Right lobe of liver (tissue), 6 donors: ENCODE measurements around the gene TLN1. TPM values are rescaled to one million over a fixed set of nuclear protein-coding genes. Genes with fewer than 3 reads are reported as not detected.

Experiments used
- ATAC-seq, 4 donors: fragments of 200-7000 bp; cut with Tn5 transposase; one replicate each; pipeline ENCODE4 v1.9.1; 2020; ENCODE audit warnings: mild to moderate bottlenecking in 4 of 4, moderate library complexity in 4 of 4
- DNase-seq, 3 donors: peaks; one replicate each; pipeline ENCODE4 v3.0.0-alpha.2; 2020
- H3K27ac ChIP-seq, 3 donors: fragments of 200-600 bp; one replicate each; pipeline ENCODE4 v1.8.0; 2022
- H3K27me3 ChIP-seq, 2 donors: fragments of 200-600 bp; one replicate each; pipeline ENCODE4 v1.8.0; 2022
- H3K36me3 ChIP-seq, 4 donors: fragments of 200-600 bp; sonication (generic) in 1 of 4; one replicate each; pipeline versions ENCODE4 v1.5.1 to v1.8.0; 2017 to 2022; ENCODE audit warnings: control low read depth in 1 of 4
- H3K4me1 ChIP-seq, 4 donors: fragments of 200-600 bp; sonication (generic) in 1 of 4; one replicate each; pipeline versions ENCODE4 v1.5.1 to v1.8.0; 2017 to 2022; ENCODE audit warnings: control low read depth in 1 of 4
- H3K4me3 ChIP-seq, 3 donors: fragments of 200-600 bp; one replicate each; pipeline ENCODE4 v1.8.0; 2022
- H3K9me3 ChIP-seq, 4 donors: fragments of 200-600 bp; sonication (generic) in 1 of 4; one replicate each; pipeline versions ENCODE4 v1.5.1 to v1.8.0; 2017 to 2022; ENCODE audit warnings: control low read depth in 1 of 4
- POLR2A ChIP-seq: fragments of 450-650 bp; IDR thresholded peaks from one replicate; pipeline ENCODE4 v1.6.1; 2017; ENCODE audit warnings: antibody characterized with exemption, mild to moderate bottlenecking
- WGBS: methylation state at CpG from one replicate; pipeline ENCODE4 v1.1.6; 2018; ENCODE audit warnings: low coverage, low lambda C conversion rate; ENCODE audit not compliant: insufficient coverage; ENCODE audit errors: missing lambda C conversion rate; 5-methylcytosine and 5-hydroxymethylcytosine counted together
- intact Hi-C, 2 donors: fragments of 100-400 bp; cut with DNase I; formaldehyde crosslinking; loops; one replicate each; pipeline versions ENCODE4 v1.11.2 to v1.14.1; 2022
- total RNA-seq, 6 experiments: library from RNA; depleted of rRNA in 2 of 6; stranded (reverse); fragments of >200 nt in 2 of 6; fragmentation: NEBNext Ultra II Directional in 3 of 6; extraction: Animal tissue kit (Norgen Biotek cat#: 25700) in 3 of 6; gene quantifications; one replicate each; pipeline versions ENCODE4 v1.1.0 to v1.2.4, GENCODE V29; 2016 to 2023
- TF ChIP-seq, protein P1 (sequence below), 4 donors: fragments of 200-600 bp in 3 of 4; fragments of 450-650 bp in 1 of 4; IDR thresholded peaks; one replicate each; pipeline versions ENCODE4 v1.5.1 to v1.8.0; 2016 to 2022; ENCODE audit warnings: antibody characterized with exemption in 4 of 4, mild to moderate bottlenecking in 2 of 4
- donor health status: DM: no; HTN: yes; CAD: no.
- donor health status: DM: no; HTN: no; CAD: no.
- donor health status: DM: no; HTN: no; CAD: no.
- donor health status: DM: no; HTN: yes; CAD: no.
- donor health status: DM: no; HTN: yes; CAD: no.

Gene TLN1
- total RNA-seq, 6 experiments from 2014 or later, result 103 to 168 (median 128) TPM

DNA sequence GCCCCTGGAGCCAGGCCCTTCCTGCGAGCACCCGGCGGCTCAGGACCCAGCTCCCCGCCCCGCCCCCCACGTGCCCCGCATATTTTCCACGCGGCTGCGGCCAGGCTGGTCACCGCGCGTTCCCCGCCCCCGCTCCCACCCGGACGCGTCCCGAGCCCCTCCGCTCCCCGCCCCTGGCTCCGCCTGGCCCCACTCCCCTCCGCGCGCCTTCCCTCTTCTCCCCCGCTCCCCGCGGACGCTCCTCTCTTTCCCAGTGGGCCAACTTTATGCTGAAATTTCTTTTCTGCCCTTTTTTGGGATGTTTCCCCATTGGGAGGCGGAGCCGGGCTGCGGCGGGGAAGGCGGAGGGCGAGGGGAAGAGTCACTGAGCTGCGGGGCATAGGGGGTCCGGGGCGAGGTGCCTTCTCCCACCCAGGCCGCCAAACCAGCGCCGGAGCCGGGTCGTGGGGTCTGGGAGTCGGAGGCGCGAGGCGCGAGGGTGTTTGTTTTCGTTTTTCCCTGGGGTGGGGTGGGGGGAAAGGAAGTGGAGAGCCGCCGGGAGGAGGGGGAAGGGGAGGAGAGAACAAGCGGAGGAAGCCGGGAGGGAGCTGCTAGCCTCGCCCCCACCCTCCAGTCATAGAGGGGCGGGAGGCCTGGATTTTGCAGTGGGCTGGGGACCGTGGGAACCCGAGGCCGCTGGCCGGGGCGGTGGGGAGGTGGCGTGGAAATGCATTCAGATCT, 41.2 kb downstream of the TLN1 start:
- intact Hi-C loops, result no loop called here
- Histone ChIP-seq H3K9me3 (no peaks in the 10 kb centered on the region), H3K4me3 (peak overlapping the region; percentile 57 to 68 (median 63)), H3K4me1 (peaks cover 0 to 2% (median 0%) of the 10 kb centered on the region in 4 donors), H3K27me3 (no peaks in the 10 kb centered on the region), H3K27ac (peak overlapping the region; percentile 62 to 80 (median 71)), H3K36me3 (peaks cover 0 to 2% (median 0%) of the 10 kb centered on the region in 4 donors)
- 1% methylated on average over 35 of the region's 61 CpGs for WGBS
- ATAC-seq (peak; percentile 70 to 79 (median 74)), DNase-seq (peak; percentile 63 to 70 (median 68))
- peak; percentile 23 for TF ChIP-seq POLR2A
- TF ChIP-seq, protein P1, sequence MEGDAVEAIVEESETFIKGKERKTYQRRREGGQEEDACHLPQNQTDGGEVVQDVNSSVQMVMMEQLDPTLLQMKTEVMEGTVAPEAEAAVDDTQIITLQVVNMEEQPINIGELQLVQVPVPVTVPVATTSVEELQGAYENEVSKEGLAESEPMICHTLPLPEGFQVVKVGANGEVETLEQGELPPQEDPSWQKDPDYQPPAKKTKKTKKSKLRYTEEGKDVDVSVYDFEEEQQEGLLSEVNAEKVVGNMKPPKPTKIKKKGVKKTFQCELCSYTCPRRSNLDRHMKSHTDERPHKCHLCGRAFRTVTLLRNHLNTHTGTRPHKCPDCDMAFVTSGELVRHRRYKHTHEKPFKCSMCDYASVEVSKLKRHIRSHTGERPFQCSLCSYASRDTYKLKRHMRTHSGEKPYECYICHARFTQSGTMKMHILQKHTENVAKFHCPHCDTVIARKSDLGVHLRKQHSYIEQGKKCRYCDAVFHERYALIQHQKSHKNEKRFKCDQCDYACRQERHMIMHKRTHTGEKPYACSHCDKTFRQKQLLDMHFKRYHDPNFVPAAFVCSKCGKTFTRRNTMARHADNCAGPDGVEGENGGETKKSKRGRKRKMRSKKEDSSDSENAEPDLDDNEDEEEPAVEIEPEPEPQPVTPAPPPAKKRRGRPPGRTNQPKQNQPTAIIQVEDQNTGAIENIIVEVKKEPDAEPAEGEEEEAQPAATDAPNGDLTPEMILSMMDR (IDR thresholded peaks at IDR 0.05), result no peak

DNA sequence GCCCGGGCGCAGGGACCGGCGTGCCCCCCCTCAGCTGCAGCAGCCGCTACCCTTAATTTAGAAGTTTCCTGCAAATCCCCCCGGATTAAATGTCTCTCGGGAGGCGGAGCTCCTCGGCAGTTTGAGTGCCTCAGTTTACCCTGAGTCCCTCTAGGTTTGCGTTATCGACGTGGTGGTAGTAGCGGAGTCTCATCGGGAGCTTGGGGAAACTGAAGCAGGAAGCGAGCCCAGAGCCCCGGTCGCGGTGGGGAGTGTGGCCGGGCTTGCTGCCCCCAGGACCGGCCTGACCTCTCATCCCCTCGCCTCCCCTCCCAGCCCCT, 41.7 kb downstream of the TLN1 start:
- WGBS, result 7% methylated on average over 7 of the region's 21 CpGs
- no peaks in the 10 kb centered on the region for H3K9me3 ChIP-seq
- no peaks in the 10 kb centered on the region for H3K36me3 ChIP-seq
- intact Hi-C loops, result no loop called here
- peak overlapping the region; percentile 57 to 68 (median 63) for H3K4me3 ChIP-seq
- ATAC-seq, result no peak
- H3K27me3 ChIP-seq, result no peaks in the 10 kb centered on the region
- H3K27ac ChIP-seq, result peak overlapping the region; percentile 62 to 80 (median 71)
- peaks cover 0 to 2% (median 0%) of the 10 kb centered on the region in 4 donors for H3K4me1 ChIP-seq
- DNase-seq, result no peak
- TF ChIP-seq, protein P1 (IDR thresholded peaks at IDR 0.05), result no peak
- no peak for TF ChIP-seq POLR2A

DNA sequence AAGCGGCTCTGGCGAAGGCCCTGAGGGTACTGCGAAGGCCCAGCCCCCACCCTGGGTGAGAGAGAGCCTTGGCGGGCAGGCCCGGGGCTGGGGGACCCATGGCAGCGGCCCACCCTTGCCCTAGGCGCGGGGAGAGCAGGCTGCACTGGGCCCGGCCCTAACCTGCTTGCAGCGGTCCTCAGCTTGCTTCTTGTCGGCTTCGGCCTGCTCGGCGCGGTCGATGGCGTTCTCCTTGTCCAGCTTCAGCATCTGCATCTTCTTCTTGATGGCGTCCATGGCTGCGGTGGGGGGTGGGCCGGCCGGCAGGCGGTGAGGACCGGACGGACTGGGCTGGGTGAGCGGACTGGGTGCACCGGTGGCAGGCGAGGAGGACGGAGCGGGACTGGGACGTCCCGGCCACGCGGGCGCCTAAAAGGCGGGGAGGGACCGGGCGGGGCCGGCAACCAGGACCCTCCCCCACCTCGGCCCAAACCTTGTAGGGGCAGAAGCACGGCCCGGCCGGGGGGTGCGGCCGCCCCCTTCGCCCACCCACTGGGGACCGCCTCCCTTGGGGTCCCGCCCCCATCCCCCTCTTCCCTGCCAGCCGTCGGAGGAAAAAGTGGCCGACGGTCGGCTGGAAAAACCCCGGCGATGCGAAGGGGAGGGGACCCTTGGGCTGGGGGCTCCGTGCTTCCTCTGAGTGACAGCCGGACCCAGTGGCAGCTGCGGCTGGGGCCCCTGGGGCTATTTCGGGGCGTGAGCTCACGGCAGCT, 42.3 kb downstream of the TLN1 start, which contains the start of gene TPM2:
TSS of gene TPM2 (minus strand) at position 384 of the 752 bp plus-strand sequence. CDS start at position 276, 108 bp downstream.
- H3K4me1 ChIP-seq, result peaks cover 0 to 2% (median 0%) of the 10 kb centered on the region in 4 donors
- 80% methylated on average over 3 of the region's 61 CpGs for WGBS
- H3K27me3 ChIP-seq, result no peaks in the 10 kb centered on the region
- DNase-seq (peak in 1 of 3 donors; percentile 47), ATAC-seq (peak; percentile 5 to 21 (median 12))
- no peaks in the 10 kb centered on the region for H3K9me3 ChIP-seq
- peak within 1 kb of the TSS; percentile 62 to 80 (median 71) for H3K27ac ChIP-seq
- H3K4me3 ChIP-seq, result peak within 1 kb of the TSS; percentile 57 to 68 (median 63)
- intact Hi-C loops, result no loop called here
- no peaks in the 10 kb centered on the region for H3K36me3 ChIP-seq
- TF ChIP-seq, protein P1 (IDR thresholded peaks at IDR 0.05), result no peak
- TF ChIP-seq POLR2A, result no peak

DNA sequence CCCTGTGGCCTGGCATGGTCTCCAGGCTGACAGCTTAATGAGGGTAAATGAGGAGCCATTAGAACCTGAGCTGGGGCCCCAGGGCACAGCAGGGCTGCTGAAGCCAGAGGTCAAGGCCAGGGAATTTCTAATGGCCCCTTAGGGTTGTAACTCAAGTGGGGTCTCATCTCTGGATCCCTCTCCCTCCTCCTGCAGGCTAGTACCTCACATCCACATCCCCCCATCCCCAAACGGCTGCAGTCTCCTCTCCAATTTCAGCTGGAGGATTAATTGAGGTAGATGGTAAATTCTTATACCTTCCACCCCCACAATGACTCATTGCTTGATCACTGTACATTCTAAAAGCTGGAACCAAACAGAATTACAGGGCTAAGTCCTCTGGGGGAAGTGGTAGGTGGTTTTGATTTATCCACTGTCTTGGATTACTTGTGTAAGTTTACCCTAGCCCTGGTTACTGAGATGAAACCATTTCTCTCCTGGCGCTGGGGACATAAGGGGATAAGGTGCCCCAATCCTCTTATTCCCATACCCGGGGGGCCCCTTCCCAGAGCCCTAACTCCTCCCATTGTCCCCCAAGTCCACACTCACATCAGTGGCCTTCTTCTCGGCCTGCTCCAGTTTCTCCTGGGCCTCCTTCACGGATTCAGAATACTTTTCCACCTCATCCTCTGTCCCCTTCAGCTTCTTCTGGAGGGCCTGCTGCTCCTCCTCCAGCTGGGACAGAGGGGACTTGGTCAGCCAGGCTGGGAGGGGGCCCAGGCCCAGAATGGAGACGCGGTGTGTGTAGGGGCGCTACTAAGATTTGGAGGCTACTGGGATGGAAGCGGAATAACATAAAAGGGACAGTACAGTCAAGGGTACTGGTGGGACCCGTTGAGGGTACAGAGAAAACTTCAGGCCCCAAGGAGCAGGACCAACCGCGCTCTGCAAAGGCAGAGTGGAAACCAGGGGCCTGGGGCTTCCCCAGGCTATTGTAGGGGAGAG, 43.1 kb downstream of the TLN1 start:
- H3K27me3 ChIP-seq, result no peaks in the 10 kb centered on the region
- DNase-seq (no peak), ATAC-seq (peak in 1 of 4 donors; percentile 36)
- WGBS, result 91% methylated on average over 12 of the region's 12 CpGs
- H3K27ac ChIP-seq, result peak overlapping the region in 1 of 3 donors; percentile 33
- peaks cover 0 to 2% (median 0%) of the 10 kb centered on the region in 4 donors for H3K4me1 ChIP-seq
- H3K36me3 ChIP-seq, result no peaks in the 10 kb centered on the region
- peak overlapping the region in 2 of 3 donors; percentile 26 to 29 for H3K4me3 ChIP-seq
- TF ChIP-seq, protein P1 (IDR thresholded peaks at IDR 0.05), result no peak
- TF ChIP-seq POLR2A, result no peak
- H3K9me3 ChIP-seq, result no peaks in the 10 kb centered on the region
- intact Hi-C loops, result no loop called here
